HG03039 (cell line): ENCODE results near the gene UBAP1.
"Not testable (repeated sequence)": the region's sequence is repeated elsewhere in the genome, so short reads cannot be mapped to it uniquely, and the experiment has no call there.

Source experiments
- ATAC-seq: cut with Tn5 transposase; IDR thresholded peaks from one replicate; pipeline ENCODE4 v1.9.1; 2021; ENCODE audit warnings: mild to moderate bottlenecking, moderate library complexity; ENCODE audit not compliant: unreplicated experiment

The UBAP1 gene

DNA sequence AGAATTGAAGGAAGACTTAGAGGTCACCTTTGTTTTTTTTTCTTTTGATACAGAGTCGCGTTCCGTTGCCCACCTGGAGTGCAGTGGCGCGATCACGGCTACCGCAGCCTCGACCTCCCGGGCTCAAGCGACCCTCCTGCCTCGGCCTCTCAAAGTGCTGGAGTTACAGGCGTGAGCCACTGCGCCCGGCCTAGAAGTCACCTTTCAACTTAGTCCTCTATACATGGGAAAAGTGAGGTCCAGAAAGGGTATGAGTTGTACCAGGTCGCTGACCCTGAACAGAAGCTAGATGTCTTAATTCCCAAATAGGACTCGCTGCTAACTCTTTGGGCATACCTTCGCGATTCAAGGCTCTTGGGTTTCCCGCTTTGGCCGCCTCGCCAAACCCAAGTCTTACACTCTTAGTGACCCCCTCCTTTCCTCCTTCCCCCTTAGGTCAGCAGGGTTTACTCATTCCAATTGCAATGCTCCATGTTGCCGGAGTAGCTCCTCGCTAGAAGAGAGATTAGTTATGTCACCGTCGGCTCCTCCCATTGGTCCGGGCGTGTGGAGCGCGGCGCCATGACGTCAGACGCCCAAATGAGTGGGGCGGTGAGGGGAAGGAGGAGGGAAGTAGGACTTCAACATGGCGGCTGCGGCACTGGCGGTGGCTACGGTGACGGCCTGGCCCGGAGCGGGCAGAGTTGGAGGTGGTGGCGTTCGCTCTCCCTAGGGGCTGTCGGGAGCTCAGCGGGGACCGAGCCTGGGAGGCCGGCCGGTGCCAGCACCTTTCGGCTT, at the start of gene UBAP1:
Gene UBAP1 (plus strand): TSS at position 608 of the 777 bp plus-strand sequence. CDS start 41,872 bp downstream, outside the sequence.
- ATAC-seq, result peak; percentile 98

DNA sequence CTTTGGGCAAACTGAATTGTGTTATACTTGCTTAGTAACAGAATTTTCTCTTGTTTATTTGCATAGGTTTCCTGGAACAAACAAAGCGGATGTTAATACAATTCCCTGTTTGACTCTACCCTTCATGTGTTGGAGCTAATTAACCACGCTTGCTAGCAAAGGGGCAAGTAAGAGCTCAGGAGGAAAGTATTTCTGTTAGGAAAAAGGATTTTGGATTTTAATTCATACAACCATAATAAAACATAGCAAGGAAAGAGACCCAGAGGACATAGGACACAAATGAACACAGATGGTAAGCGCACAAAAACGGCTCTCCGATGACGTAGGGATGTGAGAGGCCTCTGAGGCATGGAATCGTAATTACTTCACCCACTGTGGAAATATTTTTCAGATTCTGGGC, 47.3 kb upstream of the UBAP1 start:
- no peak for ATAC-seq

- no peak for ATAC-seq
Measured at GRCh38 chr9:34133436-34133949, 45.4 kb upstream of the UBAP1 start.

- ATAC-seq, result no peak
Measured at GRCh38 chr9:34134521-34134920, 44.3 kb upstream of the UBAP1 start.

DNA sequence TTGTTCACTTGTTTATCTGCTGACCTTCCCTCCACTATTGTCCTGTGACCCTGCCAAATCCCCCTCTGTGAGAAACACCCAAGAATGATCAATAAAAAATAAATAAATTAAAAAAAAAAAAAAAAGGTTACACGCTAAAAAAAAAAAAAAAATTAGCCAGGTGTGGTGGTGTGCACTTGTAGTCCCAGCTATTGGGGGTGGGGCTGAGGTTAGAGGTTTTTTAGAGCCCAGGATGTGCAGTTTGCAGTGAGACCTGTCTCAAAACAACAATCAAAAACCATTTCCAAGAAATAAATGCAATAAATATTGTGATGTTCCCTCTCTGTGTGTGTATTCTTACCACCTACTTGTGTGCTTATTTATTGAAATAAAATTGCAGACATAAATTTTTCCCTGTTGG, 40.2 kb upstream of the UBAP1 start:
- ATAC-seq, result not testable (repeated sequence)

DNA sequence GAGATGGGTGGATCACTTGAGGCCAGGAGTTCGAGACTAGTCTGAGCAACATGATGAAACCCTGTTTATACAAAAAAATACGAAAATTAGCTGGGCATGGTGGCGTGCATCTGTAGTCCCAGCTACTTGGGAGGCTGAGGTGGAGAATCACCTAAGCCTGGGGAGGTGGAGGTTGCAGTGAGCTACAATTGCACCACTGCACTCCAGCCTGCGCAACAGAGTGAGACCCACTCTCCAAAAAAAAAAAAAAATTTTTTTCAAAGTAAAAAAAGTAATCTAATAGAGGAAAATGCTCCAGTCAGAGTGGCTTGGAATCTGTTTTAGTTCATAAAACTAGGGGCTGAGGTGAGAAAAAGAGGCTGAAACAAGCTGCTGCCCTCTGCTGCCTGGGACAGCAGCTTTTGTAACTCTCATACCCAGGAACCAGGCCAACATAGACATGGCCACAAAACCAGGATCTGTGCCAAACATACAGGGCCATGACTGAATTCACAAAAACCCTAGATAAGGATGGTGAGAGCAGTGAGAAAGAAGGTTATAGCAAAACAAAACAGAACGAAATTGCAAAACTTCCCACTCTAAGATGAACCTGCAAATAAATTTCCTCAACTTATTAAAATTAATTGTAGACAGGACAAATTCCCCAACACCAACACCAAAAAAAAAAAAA, 39.2 kb upstream of the UBAP1 start:
- no peak for ATAC-seq

DNA sequence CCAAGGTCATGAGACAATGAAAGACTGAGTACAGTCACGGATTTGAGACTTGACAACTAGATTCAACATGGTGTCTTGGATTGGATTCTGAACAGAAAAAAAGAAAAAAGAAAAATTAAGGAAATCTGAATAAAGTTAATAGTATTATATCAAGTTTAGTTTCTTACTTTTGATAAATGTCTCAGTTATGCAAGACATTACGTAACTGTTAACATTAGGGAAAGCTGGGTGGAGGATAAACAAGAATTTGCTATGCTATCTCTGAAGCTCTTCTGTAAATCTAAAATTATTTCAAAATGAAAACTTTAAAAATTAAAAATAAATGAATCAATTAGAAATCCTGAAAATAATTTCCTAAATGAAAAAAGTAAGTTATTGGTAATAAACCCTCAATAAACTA, 38.0 kb upstream of the UBAP1 start:
- ATAC-seq, result no peak

- no peak for ATAC-seq
Measured at GRCh38 chr9:34143116-34143515, 35.7 kb upstream of the UBAP1 start.

GRCh38 chr9:34145165-34145564, 33.7 kb upstream of the UBAP1 start:
- ATAC-seq, result no peak

- no peak for ATAC-seq
Measured at GRCh38 chr9:34151398-34151797, 27.4 kb upstream of the UBAP1 start.

GRCh38 chr9:34154057-34154456, 24.8 kb upstream of the UBAP1 start:
- no peak for ATAC-seq

- no peak for ATAC-seq
Measured at GRCh38 chr9:34157318-34157717, 21.5 kb upstream of the UBAP1 start.

GRCh38 chr9:34157898-34158297, 20.9 kb upstream of the UBAP1 start:
- no peak for ATAC-seq

GRCh38 chr9:34158362-34158869, 20.4 kb upstream of the UBAP1 start:
- ATAC-seq, result no peak

- ATAC-seq, result no peak
Measured at GRCh38 chr9:34163434-34163833, 15.4 kb upstream of the UBAP1 start.

DNA sequence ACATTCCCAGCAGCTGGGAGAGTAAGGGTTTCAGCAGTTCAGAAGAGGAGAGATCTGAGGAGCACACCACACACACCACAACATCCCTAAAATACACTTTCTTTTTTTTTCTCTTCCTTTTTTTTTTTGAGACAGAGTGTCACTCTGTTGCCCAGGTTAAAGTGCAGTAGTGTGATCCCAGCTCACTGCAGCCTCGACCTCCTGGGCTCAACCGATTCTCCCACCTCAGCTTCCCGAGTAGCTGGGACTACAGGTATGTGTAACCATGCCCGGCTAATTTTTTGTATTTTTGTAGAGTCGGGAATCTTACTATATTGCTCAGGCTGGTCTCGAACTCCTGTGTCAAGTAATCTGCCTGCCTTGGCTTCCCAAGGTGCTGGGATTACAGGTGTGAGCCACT, 9.7 kb upstream of the UBAP1 start:
- ATAC-seq, result no peak

DNA sequence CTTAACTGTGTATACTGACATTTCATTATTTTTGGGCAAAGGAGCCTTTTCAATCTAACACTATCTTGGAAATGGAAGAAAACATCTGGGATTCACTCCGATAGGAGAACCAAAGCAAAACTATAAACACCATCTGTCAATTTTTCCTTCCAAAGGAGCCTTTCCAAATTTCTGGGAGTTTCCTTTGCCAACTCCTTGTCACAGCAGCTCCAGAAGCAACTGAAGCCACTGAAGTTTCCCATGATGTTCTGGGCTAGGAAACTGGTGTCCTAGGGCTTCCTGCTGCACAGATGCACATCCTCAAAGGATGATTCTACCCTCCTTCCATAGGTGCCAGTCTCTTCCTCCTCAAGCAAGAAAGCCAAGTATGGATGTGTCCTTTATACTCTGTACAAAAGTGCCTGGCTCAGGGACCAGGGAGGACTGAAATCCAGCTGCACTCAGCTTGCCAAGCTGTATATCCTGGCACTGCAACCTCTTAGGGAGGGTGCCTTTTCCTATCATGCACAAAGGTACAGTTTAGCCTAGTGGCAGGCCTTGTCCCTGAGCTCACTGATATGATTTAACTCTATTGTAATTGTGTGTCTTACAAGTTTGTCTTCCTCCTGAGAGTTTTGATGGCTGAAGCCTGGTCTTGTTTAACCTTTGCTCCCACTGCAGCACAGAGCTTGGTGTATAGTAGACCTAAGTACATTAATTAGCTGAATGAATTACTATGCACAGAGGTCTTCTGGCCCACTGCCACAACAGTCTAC, 8.4 kb upstream of the UBAP1 start:
- no peak for ATAC-seq

DNA sequence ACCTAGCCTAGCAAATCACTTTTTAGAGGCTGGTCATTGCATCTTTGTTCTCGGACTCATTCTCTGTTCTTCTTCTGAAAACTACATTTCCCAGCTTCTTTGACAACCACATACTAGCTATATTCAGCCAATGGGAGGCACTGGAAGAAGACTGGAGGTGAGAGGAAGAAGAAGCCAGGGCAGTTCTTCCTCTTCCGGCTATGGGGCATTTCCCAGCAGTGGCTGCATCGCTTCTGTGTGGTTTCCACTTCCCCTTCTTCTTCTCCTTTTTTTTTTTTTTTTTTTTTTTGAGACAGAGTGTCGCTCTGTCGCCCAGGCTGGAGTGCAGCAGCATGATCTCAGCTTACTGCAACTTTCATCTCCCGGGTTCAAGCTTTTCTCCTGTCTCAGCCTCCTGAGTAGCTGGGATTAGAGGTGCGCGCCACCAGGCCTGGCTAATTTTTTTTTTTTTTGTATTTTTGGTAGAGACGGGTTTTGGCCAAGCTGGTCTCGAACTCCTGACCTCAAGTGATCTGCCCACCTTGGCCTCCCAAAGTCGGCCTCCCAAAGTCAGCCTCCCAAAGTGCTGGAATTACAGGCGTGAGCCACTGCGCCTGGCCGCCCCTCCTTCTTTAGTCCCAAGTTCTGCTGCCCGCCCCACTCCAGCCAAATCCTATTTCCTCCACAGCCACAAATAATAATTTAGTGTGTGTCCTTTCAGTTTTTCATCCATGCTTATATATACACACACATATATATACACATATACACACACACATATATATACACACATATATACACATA, 6.9 kb upstream of the UBAP1 start:
- ATAC-seq, result no peak

DNA sequence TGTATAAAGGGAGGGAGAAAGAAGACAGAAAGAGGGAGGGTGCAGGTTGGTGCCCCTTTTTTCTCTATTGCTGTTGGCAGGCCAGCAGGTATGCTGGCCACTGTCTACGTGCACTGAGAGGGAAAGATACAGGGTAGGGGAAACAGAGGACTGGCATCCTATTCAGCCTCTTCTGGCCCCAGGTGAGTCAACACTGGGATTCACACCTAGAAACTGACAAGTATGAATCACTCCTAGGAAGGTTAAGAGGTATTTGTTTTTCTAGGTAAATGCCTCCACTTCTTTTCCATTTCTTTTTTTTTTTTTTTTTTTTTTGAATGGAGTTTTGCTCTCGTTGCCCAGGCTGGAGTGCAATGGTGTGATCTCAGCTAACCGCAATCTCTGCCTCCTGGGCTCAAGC, 2.8 kb upstream of the UBAP1 start:
- no peak for ATAC-seq

- ATAC-seq, result no peak
Measured at GRCh38 chr9:34177593-34178435, 1.0 kb upstream of the UBAP1 start.
